HepG2 (cell line): ENCODE data around the gene HCRT. TPM values are rescaled to one million over a fixed set of nuclear protein-coding genes. Genes with fewer than 3 reads are reported as not detected.

ENCODE experiments used
- AKAP8 ChIP-seq: sonication (generic); formaldehyde crosslinking; IDR thresholded peaks from 2 replicates; pipeline ENCODE4 v1.5.1; 2020; ENCODE audit warnings: mild to moderate bottlenecking, missing genetic modification reagents
- ARNT2 ChIP-seq: sonication (generic); formaldehyde crosslinking; IDR thresholded peaks from 2 replicates; pipeline ENCODE4 v1.8.0; 2022; ENCODE audit warnings: mild to moderate bottlenecking, low read depth, missing genetic modification reagents, moderate library complexity
- ARNTL ChIP-seq: sonication (generic); formaldehyde crosslinking; IDR thresholded peaks from 2 replicates; pipeline ENCODE4 v1.4.0; 2020; ENCODE audit warnings: mild to moderate bottlenecking, missing genetic modification reagents
- BCLAF1 ChIP-seq: fragments of 450-650 bp; IDR thresholded peaks from 2 replicates; pipeline ENCODE4 v1.6.1; 2017; ENCODE audit warnings: mild to moderate bottlenecking
- CCAR2 ChIP-seq: fragments of 200-400 bp; formaldehyde crosslinking; optimal IDR thresholded peaks from 2 replicates; pipeline ENCODE3; 2018; ENCODE audit warnings: low read depth, mild to moderate bottlenecking, low read length, moderate library complexity
- GLI4 ChIP-seq: sonication (generic); formaldehyde crosslinking; IDR thresholded peaks from 2 replicates; pipeline ENCODE4 v1.5.1; 2020; ENCODE audit warnings: missing genetic modification reagents, mild to moderate bottlenecking, moderate library complexity, borderline replicate concordance
- HNRNPUL1 ChIP-seq: fragments of 200-400 bp; formaldehyde crosslinking; IDR thresholded peaks from 2 replicates; pipeline ENCODE4 v1.6.1; 2017; ENCODE audit warnings: low read depth, mild to moderate bottlenecking, low read length, moderate library complexity
- MTERF4 ChIP-seq: sonication (generic); formaldehyde crosslinking; IDR thresholded peaks from 2 replicates; pipeline ENCODE4 v1.8.0; 2023; ENCODE audit warnings: mild to moderate bottlenecking, missing genetic modification reagents
- PHF21A ChIP-seq: sonication (generic); formaldehyde crosslinking; IDR thresholded peaks from 2 replicates; pipeline ENCODE4 v1.5.0; 2020; ENCODE audit warnings: mild to moderate bottlenecking, missing genetic modification reagents
- SOX6 ChIP-seq, 2 experiments: fragments of 450-650 bp in 1 of 2; sonication (generic) in 1 of 2; formaldehyde crosslinking in 1 of 2; IDR thresholded peaks; 2 replicates each; pipeline versions ENCODE4 v1.4.0 to v1.6.1; 2017 to 2020; ENCODE audit warnings: antibody characterized with exemption in 1 of 2, mild to moderate bottlenecking in 1 of 2, missing genetic modification reagents in 1 of 2
- TEAD3 ChIP-seq: optimal IDR thresholded peaks from 2 replicates; pipeline ENCODE3; 2016; ENCODE audit warnings: borderline replicate concordance
- TFDP2 ChIP-seq: sonication (generic); formaldehyde crosslinking; IDR thresholded peaks from 2 replicates; pipeline ENCODE4 v1.4.0; 2020; ENCODE audit warnings: missing genetic modification reagents
- TFE3 ChIP-seq: IDR thresholded peaks from 2 replicates; pipeline ENCODE4 v1.6.1; 2016
- THRA ChIP-seq: sonication (generic); formaldehyde crosslinking; IDR thresholded peaks from 2 replicates; pipeline ENCODE4 v1.4.0; 2020; ENCODE audit warnings: missing genetic modification reagents, borderline replicate concordance
- TRAFD1 ChIP-seq: sonication (generic); formaldehyde crosslinking; IDR thresholded peaks from 2 replicates; pipeline ENCODE4 v1.5.1; 2020; ENCODE audit warnings: missing genetic modification reagents, mild to moderate bottlenecking, borderline replicate concordance
- ZKSCAN8 ChIP-seq: IDR thresholded peaks from 2 replicates; pipeline ENCODE4 v1.6.1; 2016; ENCODE audit warnings: borderline replicate concordance, missing genetic modification reagents, missing compliant biosample characterization
- ZNF44 ChIP-seq: sonication (generic); formaldehyde crosslinking; IDR thresholded peaks from 2 replicates; pipeline ENCODE4 v1.5.1; 2020; ENCODE audit warnings: mild to moderate bottlenecking, missing genetic modification reagents
- polyA plus RNA-seq, 8 experiments: library from polyadenylated mRNA; depleted of rRNA in 3 of 8; stranded (reverse) in 7 of 8; unstranded in 1 of 8; fragments of >200 nt; fragmentation: Illumina TruSeq in 4 of 8; extraction: Trizol in 4 of 8; gene quantifications; 2 replicates each; pipeline versions ENCODE4 v1.2.1 to v1.2.3, GENCODE V29; 2011 to 2016; ENCODE audit warnings: low read depth in 4 of 8, missing spikeins in 1 of 8, mixed read lengths in 1 of 8; ENCODE audit not compliant: insufficient read depth in 1 of 8
- total RNA-seq, 5 experiments: library from RNA; depleted of rRNA; stranded (reverse); fragments of >200 nt; fragmentation: Illumina TruSeq; extraction: Trizol; gene quantifications; 2 replicates each; pipeline ENCODE4 v1.2.3, GENCODE V29; 2016; ENCODE audit warnings: low read depth in 1 of 5

HCRT gene
- total and polyA plus RNA-seq, 2 of the 13 experiments (the other 11 are each of a cell fraction or from before 2014, with no cell fraction given): not detected

GRCh38 chr17:42153919-42154742 is 31.1 kb downstream of the HCRT start (continued):
- TF ChIP-seq TRAFD1 (CRISPR knock-in tag) (no peak), THRA (0 out of 2 replicates have a peak, but pooled peaks have one; percentile 3), PHF21A (CRISPR knock-in tag) (no peak), GLI4 (CRISPR knock-in tag) (0 out of 2 replicates have a peak, but pooled peaks have one; percentile 17), HNRNPUL1 (no peak), ARNT2 (CRISPR knock-in tag) (no peak), TFE3 (CRISPR knock-in tag) (peak; percentile 12; the same call in 1 of the 2 replicates), ZNF44 (CRISPR knock-in tag) (0 out of 2 replicates have a peak, but pooled peaks have one; percentile 45), TEAD3 (CRISPR knock-in tag) (no peak), SOX6 (IDR thresholded peaks at IDR 0.05) (no peak), SOX6 (CRISPR knock-in tag; IDR thresholded peaks at IDR 0.05) (peak; percentile 65), MTERF4 (CRISPR knock-in tag) (0 out of 2 replicates have a peak, but pooled peaks have one; percentile 63), ARNTL (CRISPR knock-in tag) (no peak), BCLAF1 (no peak), TFDP2 (peak; percentile 20; the same call in 1 of the 2 replicates), CCAR2 (peak; percentile 25), AKAP8 (CRISPR knock-in tag) (0 out of 2 replicates have a peak, but pooled peaks have one; percentile 43), ZKSCAN8 (CRISPR knock-in tag) (no peak)
